Panc1 (cell line): ENCODE results near the gene ATP2A3. TPM values are rescaled to one million over a fixed set of nuclear protein-coding genes. Genes with fewer than 3 reads are reported as not detected.
A peak's percentile ranks its signal among the peaks of the same experiment; 100 is the strongest.

Source experiments
- ATAC-seq: fragments of 200-7000 bp; cut with Tn5 transposase; 2 replicates; pipeline ENCODE4 v1.9.1; 2020; ENCODE audit warnings: mild to moderate bottlenecking, moderate library complexity
- BruUV-seq: library from RNA; stranded (reverse); fragments of 400-500 nt; replicated peaks from 2 replicates; lab custom pipeline; 2021; lab: Mats Ljungman, UMichigan
- CTCF ChIA-PET: fragments of 300-600 bp; sonication (Branson Sonifier 250); formaldehyde crosslinking; loops from one replicate; lab custom pipeline; 2022; ENCODE audit warnings: antibody characterized with exemption; lab: Charles Lee
- POLR2A ChIA-PET: fragments of 300-600 bp; sonication (Branson Sonifier 250); formaldehyde crosslinking; loops from one replicate; lab custom pipeline; 2022; ENCODE audit warnings: antibody characterized with exemption; lab: Charles Lee
- DNase-seq: peaks from one replicate; pipeline ENCODE4 v3.0.0-alpha.2; 2010; ENCODE audit warnings: low read depth, low spot score
- H3K27ac ChIP-seq: 2 replicates; pipeline ENCODE4 v1.5.1; 2011; ENCODE audit warnings: mild to moderate bottlenecking, low read length, inconsistent platforms
- H3K27me3 ChIP-seq: fragments of 200-500 bp; sonication (Bioruptor generic); 2 replicates; pipeline ENCODE4 v1.6.0; 2014; ENCODE audit warnings: low read length, inconsistent platforms; ENCODE audit not compliant: control insufficient read depth, insufficient read depth
- H3K36me3 ChIP-seq: fragments of 200-500 bp; sonication (Bioruptor generic); 2 replicates; pipeline ENCODE4 v1.5.1; 2014; ENCODE audit warnings: inconsistent platforms, mild to moderate bottlenecking, low read length, moderate library complexity; ENCODE audit not compliant: control insufficient read depth, insufficient read depth
- H3K4me1 ChIP-seq: 2 replicates; pipeline ENCODE4 v1.5.1; 2011; ENCODE audit warnings: inconsistent platforms, mild to moderate bottlenecking, low read length, moderate library complexity; ENCODE audit not compliant: control insufficient read depth, insufficient read depth
- H3K4me3 ChIP-seq, 2 experiments: 2 replicates each; pipeline ENCODE4 v1.5.1; 2011 to 2012; ENCODE audit warnings: low read depth in 2 of 2, low read length in 2 of 2, mild to moderate bottlenecking in 2 of 2, inconsistent platforms in 1 of 2, moderate library complexity in 1 of 2
- H3K9me3 ChIP-seq: fragments of 200-500 bp; sonication (Bioruptor generic); 2 replicates; pipeline ENCODE4 v1.5.1; 2014; ENCODE audit warnings: low read depth, mild to moderate bottlenecking, inconsistent platforms, low read length, moderate library complexity; ENCODE audit not compliant: control insufficient read depth, insufficient read depth
- CTCF ChIP-seq: fragments of 450-650 bp; IDR thresholded peaks from 2 replicates; pipeline ENCODE4 v1.5.1; 2017; ENCODE audit warnings: mild to moderate bottlenecking
- POLR2AphosphoS5 ChIP-seq: IDR thresholded peaks from 2 replicates; pipeline ENCODE4 v1.6.1; 2012; ENCODE audit warnings: mild to moderate bottlenecking, low read depth, low read length, moderate library complexity
- REST ChIP-seq, 2 experiments: IDR thresholded peaks; 2 replicates each; pipeline ENCODE4 v1.6.1; 2011 to 2012; ENCODE audit warnings: low read depth in 2 of 2, control low read depth in 1 of 2, low read length in 1 of 2, mild to moderate bottlenecking in 1 of 2, moderate library complexity in 1 of 2; ENCODE audit not compliant: insufficient read depth in 1 of 2
- SIN3A ChIP-seq: IDR thresholded peaks from 2 replicates; pipeline ENCODE4 v1.6.1; 2012; ENCODE audit warnings: low read depth, mild to moderate bottlenecking, low read length, moderate library complexity, borderline replicate concordance; ENCODE audit not compliant: insufficient read depth
- in situ Hi-C: cut with HindIII; loops from 2 replicates; pipeline ENCODE4 v1.10.0; 2016; ENCODE audit warnings: low sequenced_read_pairs, low pct_unique_long_range_greater_than_20kb
- intact Hi-C: fragments of 100-400 bp; cut with micrococcal nuclease; formaldehyde crosslinking; loops from one replicate; pipeline ENCODE4 v1.10.0; 2022; ENCODE audit not compliant: unreplicated experiment
- total RNA-seq: library from RNA; stranded (reverse); gene quantifications from one replicate; pipeline ENCODE4 v1.2.1, GENCODE V29; 2021; ENCODE audit not compliant: unreplicated experiment

Gene ATP2A3
- total RNA-seq, 1 experiment from 2014 or later = 29.7 TPM

GRCh38 chr17:3978421-3979289, 14.4 kb upstream of the ATP2A3 start:
- intact Hi-C loops (no loop called here), in situ Hi-C loops (no loop called here)
- no peak overlapping the region for H3K4me3 ChIP-seq
- no peak overlapping the region for H3K27ac ChIP-seq
- no peak for DNase-seq
- no TSS peak for BruUV-seq
- no peaks in the 10 kb centered on the region for H3K9me3 ChIP-seq
- TF ChIP-seq SIN3A (no peak), CTCF (no peak), REST (IDR thresholded peaks at IDR 0.05; ENCODE audit: insufficient read depth in 1 of 2, low read depth in 2 of 2, low read length in 1 of 2) (no peak), POLR2AphosphoS5 (no peak)
- ATAC-seq = no peak
- POLR2A ChIA-PET = no interaction called here
- no peaks in the 10 kb centered on the region for H3K36me3 ChIP-seq
- CTCF ChIA-PET = no interaction called here
- no peaks in the 10 kb centered on the region; the same call in 1 of the 2 replicates for H3K4me1 ChIP-seq
- no peaks in the 10 kb centered on the region for H3K27me3 ChIP-seq

GRCh38 chr17:3977387-3977786, 13.2 kb upstream of the ATP2A3 start:
- Histone ChIP-seq H3K27me3 (no peaks in the 10 kb centered on the region), H3K4me1 (no peaks in the 10 kb centered on the region; the same call in 1 of the 2 replicates), H3K36me3 (no peaks in the 10 kb centered on the region), H3K27ac (no peak overlapping the region), H3K4me3 (no peak overlapping the region), H3K9me3 (no peaks in the 10 kb centered on the region)
- POLR2A ChIA-PET = no interaction called here
- DNase-seq = no peak
- ATAC-seq = peak; percentile 64
- intact Hi-C loops (no loop called here), in situ Hi-C loops (no loop called here)
- CTCF ChIA-PET = no interaction called here
- no TSS peak for BruUV-seq
- TF ChIP-seq POLR2AphosphoS5 (no peak), SIN3A (no peak), REST (IDR thresholded peaks at IDR 0.05; ENCODE audit: insufficient read depth in 1 of 2, low read depth in 2 of 2, low read length in 1 of 2) (no peak), CTCF (no peak)
